Fibroblast of lung (primary cell): Measurements from ENCODE around the gene CYSLTR1. TPM values are rescaled to one million over a fixed set of nuclear protein-coding genes. Genes with fewer than 3 reads are reported as not detected.

ENCODE experiments used
- DNase-seq, 2 donors: peaks; one replicate each; pipeline versions ENCODE4 v3.0.0 to v3.0.0-alpha.2; 2010; ENCODE audit warnings: low read depth in 2 of 2
- H2AFZ ChIP-seq: 2 replicates; pipeline ENCODE4 v1.5.1; 2012; ENCODE audit warnings: low read length, control low read depth, inconsistent platforms
- H3K27ac ChIP-seq: 2 replicates; pipeline ENCODE4 v1.5.1; 2011; ENCODE audit warnings: low read length, control low read depth; ENCODE audit not compliant: insufficient read depth
- H3K27me3 ChIP-seq: 2 replicates; pipeline ENCODE4 v1.5.1; 2011; ENCODE audit warnings: mild to moderate bottlenecking, low read length; ENCODE audit not compliant: control insufficient read depth, insufficient read depth
- H3K36me3 ChIP-seq: 2 replicates; pipeline ENCODE4 v1.5.1; 2011; ENCODE audit warnings: low read length; ENCODE audit not compliant: control insufficient read depth, insufficient read depth
- H3K4me1 ChIP-seq: 2 replicates; pipeline ENCODE4 v1.5.1; 2011; ENCODE audit warnings: low read length; ENCODE audit not compliant: control insufficient read depth, insufficient read depth; ENCODE audit errors: extremely low read depth
- H3K4me2 ChIP-seq: 2 replicates; pipeline ENCODE4 v1.5.1; 2011; ENCODE audit warnings: low read length, control low read depth; ENCODE audit not compliant: insufficient read depth; ENCODE audit errors: extremely low read depth
- H3K4me3 ChIP-seq, 4 experiments: fragments of 200-600 bp in 1 of 4; sonication (generic) in 1 of 4; replicated peaks in 1 of 4; 2 replicates each; pipeline ENCODE4 v1.5.1; 2011 to 2016; ENCODE audit warnings: low read length in 4 of 4, low read depth in 3 of 4, mild to moderate bottlenecking in 3 of 4, control low read depth in 2 of 4, inconsistent platforms in 1 of 4, mixed read lengths in 1 of 4; ENCODE audit not compliant: insufficient read depth in 1 of 4; ENCODE audit errors: control extremely low read depth in 1 of 4
- H3K79me2 ChIP-seq: 2 replicates; pipeline ENCODE4 v1.5.1; 2012; ENCODE audit warnings: mild to moderate bottlenecking, low read length, inconsistent platforms; ENCODE audit not compliant: control insufficient read depth, insufficient read depth
- H3K9ac ChIP-seq: 2 replicates; pipeline ENCODE4 v1.5.1; 2011; ENCODE audit warnings: mild to moderate bottlenecking, low read length, control low read depth; ENCODE audit not compliant: insufficient read depth
- H3K9me3 ChIP-seq: 2 replicates; pipeline ENCODE4 v1.5.1; 2012; ENCODE audit warnings: low read depth, low read length; ENCODE audit not compliant: control insufficient read depth, insufficient read depth
- H4K20me1 ChIP-seq: 2 replicates; pipeline ENCODE4 v1.5.1; 2011; ENCODE audit warnings: low read length; ENCODE audit not compliant: control insufficient read depth, insufficient read depth; ENCODE audit errors: extremely low read depth
- CTCF ChIP-seq, 2 donors: IDR thresholded peaks in 1 of 2; conservative IDR thresholded peaks in 1 of 2; 1 replicate in 1 of 2; 2 replicates in 1 of 2; pipeline ENCODE4 v1.5.1; 2011 to 2012; ENCODE audit warnings: low read length in 2 of 2, control low read depth in 1 of 2, inconsistent platforms in 1 of 2, low read depth in 1 of 2, mild to moderate bottlenecking in 1 of 2
- EZH2 ChIP-seq: IDR thresholded peaks from 2 replicates; pipeline ENCODE4 v1.5.1; 2012; ENCODE audit warnings: low read length, control low read depth, mild to moderate bottlenecking; ENCODE audit errors: missing control alignments
- polyA plus RNA-seq, 2 donors: library from polyadenylated mRNA; depleted of rRNA in 1 of 2; stranded (reverse) in 1 of 2; unstranded in 1 of 2; fragments of >200 nt; gene quantifications; 2 replicates each; pipeline ENCODE4 v1.2.1, GENCODE V29; 2011 to 2012; ENCODE audit warnings: missing spikeins in 1 of 2
- total RNA-seq: library from RNA; depleted of rRNA; stranded (reverse); fragments of >200 nt; gene quantifications from 2 replicates; pipeline ENCODE4 v1.2.1, GENCODE V29; 2014

CYSLTR1 gene
- total and polyA plus RNA-seq, 2 donors (not counting 1 experiment from before 2014, with no cell fraction given), result 0.02 to 0.50 TPM

- no peaks in the 10 kb centered on the region for H4K20me1 ChIP-seq
- DNase-seq, result no peak
- H3K27me3 ChIP-seq, result no peaks in the 10 kb centered on the region
- H3K9ac ChIP-seq, result no peak overlapping the region
- H3K4me3 ChIP-seq, result no peak overlapping the region
- no peaks in the 10 kb centered on the region for H3K79me2 ChIP-seq
- no peak overlapping the region for H3K4me2 ChIP-seq
- no peaks in the 10 kb centered on the region for H3K4me1 ChIP-seq
- TF ChIP-seq CTCF (conservative IDR thresholded peaks at IDR 0.05 in 1 of 2, IDR thresholded peaks at IDR 0.05 in 1 of 2; ENCODE audit: low read depth in 1 of 2, low read length in 2 of 2) (no peak), EZH2 (no peak)
- no peaks in the 10 kb centered on the region for H3K9me3 ChIP-seq
- H2AFZ ChIP-seq, result no peak overlapping the region
- H3K36me3 ChIP-seq, result no peaks in the 10 kb centered on the region
- H3K27ac ChIP-seq, result no peak overlapping the region
Measured at GRCh38 chrX:78329486-78329885, 2.1 kb upstream of the CYSLTR1 start.

- no peaks in the 10 kb centered on the region for H3K4me1 ChIP-seq
- no peak overlapping the region for H3K9ac ChIP-seq
- H3K27me3 ChIP-seq, result no peaks in the 10 kb centered on the region
- H3K4me3 ChIP-seq, result no peak overlapping the region
- no peak overlapping the region for H3K4me2 ChIP-seq
- DNase-seq, result no peak
- H2AFZ ChIP-seq, result no peak overlapping the region
- H3K79me2 ChIP-seq, result no peaks in the 10 kb centered on the region
- H3K36me3 ChIP-seq, result no peaks in the 10 kb centered on the region
- TF ChIP-seq CTCF (conservative IDR thresholded peaks at IDR 0.05 in 1 of 2, IDR thresholded peaks at IDR 0.05 in 1 of 2; ENCODE audit: low read depth in 1 of 2, low read length in 2 of 2) (no peak), EZH2 (no peak)
- no peak overlapping the region for H3K27ac ChIP-seq
- H4K20me1 ChIP-seq, result no peaks in the 10 kb centered on the region
- H3K9me3 ChIP-seq, result no peaks in the 10 kb centered on the region
Measured at GRCh38 chrX:78326401-78326800, 1.0 kb downstream of the CYSLTR1 start.

GRCh38 chrX:78322863-78323262 lies 4.5 kb downstream of the CYSLTR1 start:
- Histone ChIP-seq H3K4me3 (no peak overlapping the region), H2AFZ (no peak overlapping the region), H3K4me2 (no peak overlapping the region), H3K36me3 (no peaks in the 10 kb centered on the region), H4K20me1 (no peaks in the 10 kb centered on the region), H3K9ac (no peak overlapping the region), H3K27ac (no peak overlapping the region), H3K79me2 (no peaks in the 10 kb centered on the region), H3K9me3 (no peaks in the 10 kb centered on the region), H3K27me3 (no peaks in the 10 kb centered on the region), H3K4me1 (no peaks in the 10 kb centered on the region)
- no peak for TF ChIP-seq EZH2
- DNase-seq, result no peak
